ENCODE results near the gene ARHGEF37.
"Not testable (repeated sequence)": the region's sequence is repeated elsewhere in the genome, so short reads cannot be mapped to it uniquely, and the experiment has no call there.

ARHGEF37 gene

GRCh38 chr5:149631506-149631905, 50.2 kb downstream of the ARHGEF37 start:
- no peak for DNase-seq

- no peak for DNase-seq
These were observed 51.3 kb downstream of the ARHGEF37 start for GRCh38 chr5:149632311-149633251.

DNA sequence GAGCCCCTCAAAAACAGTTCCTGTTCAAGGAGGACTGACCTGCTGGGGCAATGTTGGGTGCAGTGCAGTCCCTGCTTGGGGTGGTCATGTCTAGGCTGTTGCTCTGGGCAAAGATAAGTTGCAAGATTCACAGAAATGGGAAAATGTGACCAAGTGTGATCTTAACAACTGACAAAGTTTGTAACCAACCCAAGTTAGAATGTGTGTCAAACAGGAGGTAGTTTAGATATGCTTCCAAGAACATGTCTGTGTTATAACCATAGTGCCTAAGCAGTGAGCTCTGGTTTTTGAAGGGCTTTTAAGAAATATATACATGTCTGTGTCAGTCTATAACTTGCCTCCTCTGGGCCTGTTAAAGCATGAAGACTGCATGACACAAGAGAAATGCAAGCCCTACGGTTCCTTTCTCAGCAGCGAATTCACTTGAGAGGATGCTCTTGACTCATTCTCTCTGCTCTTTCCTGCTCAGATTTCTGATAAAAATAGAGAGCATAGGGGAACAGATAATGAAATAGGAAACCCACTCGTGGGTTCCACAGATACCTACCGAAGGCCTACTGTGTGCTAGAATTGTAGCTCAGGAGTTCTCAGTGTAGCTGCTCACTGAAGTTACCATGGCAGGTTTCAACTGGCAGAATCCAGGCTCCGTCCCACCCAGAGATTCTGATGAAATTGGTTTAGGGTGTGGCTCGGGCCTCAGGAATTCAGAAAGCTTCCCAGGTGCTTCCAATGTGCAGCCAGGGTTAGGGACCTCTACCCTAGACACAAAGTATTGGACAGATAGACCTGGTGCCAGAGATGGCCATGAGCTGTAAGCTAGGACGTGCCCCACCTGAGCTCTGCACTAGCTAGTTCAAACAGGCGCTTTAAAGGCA, 52.4 kb downstream of the ARHGEF37 start:
- no peak for DNase-seq

DNA sequence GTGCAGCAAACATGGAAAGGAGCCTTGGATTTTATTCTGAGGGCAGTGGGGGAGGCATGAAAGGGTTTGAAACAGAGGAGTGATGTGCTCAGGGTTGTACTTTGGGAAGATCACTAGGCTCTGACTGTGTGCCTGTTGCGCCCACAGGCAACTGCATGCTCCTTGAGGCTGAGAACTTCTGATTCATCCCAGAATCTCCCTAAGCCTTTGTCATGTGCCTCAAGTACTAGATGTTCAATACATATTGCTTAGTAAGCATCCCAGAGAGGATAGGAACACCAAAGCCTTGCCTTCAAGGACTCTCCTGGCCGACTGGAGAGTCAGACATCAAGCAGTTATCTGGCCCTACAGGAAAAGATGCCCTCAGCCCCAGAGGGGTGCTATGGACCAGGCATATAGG, 54.1 kb downstream of the ARHGEF37 start:
- DNase-seq, result no peak

- no peak for DNase-seq
These were observed 55.0 kb downstream of the ARHGEF37 start for GRCh38 chr5:149636191-149636860.

- DNase-seq, result peak; percentile 51
These were observed 55.6 kb downstream of the ARHGEF37 start for GRCh38 chr5:149636861-149637246.

DNA sequence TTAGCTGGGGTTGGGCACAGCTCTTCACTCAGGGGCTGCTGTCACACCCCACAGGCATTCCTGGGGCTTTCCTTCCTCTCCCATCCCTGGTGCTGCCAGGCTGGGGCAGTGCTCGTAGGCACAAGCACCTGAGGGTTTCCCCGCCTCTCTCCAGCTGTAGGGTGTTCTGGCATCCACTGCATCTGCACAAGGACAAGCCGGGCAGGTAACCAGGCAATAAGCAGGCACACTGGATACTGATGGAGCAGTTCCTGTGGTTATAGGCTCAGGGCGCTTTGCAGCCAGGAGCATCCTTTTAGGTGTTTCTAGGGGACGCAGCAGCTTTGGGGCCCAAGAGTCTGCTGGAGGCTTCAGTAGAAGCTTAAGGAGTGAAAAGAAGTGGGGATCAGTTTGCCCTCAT, 56.8 kb downstream of the ARHGEF37 start:
- no peak for DNase-seq

DNA sequence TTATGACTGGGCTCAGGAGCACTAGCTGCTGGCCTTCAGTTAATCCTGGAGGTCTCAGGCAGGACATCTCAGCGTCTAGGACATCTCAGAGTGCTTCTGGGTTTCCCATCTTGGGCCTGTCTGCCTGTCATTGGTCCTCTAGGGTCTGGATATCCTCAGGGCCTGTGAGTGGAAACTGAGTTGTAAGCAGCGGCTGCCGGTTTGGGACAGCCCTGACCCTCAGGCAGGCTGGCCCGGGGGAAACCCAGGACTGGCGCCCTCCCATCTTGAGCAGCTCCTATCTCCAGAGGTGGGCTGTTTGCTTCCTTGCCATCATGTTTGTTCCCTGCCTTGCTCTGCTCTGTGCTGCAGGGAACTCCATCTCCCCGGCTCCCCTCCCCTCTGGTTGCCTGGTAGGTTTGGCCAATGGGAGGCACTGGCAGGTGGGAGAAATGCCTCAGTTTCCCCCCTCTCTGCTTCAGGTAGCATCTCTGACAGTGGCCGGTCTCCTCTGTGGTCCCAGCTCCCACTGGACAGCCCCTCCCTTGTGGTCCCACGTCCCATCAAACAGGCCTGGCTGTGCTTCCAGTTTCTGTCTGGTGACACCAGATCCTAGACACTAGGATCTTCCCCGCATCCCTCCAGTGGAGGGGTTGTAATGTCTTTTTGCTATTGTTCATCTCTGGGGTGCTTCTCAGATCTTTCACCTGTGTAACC, 57.4 kb downstream of the ARHGEF37 start:
- no peak for DNase-seq

DNA sequence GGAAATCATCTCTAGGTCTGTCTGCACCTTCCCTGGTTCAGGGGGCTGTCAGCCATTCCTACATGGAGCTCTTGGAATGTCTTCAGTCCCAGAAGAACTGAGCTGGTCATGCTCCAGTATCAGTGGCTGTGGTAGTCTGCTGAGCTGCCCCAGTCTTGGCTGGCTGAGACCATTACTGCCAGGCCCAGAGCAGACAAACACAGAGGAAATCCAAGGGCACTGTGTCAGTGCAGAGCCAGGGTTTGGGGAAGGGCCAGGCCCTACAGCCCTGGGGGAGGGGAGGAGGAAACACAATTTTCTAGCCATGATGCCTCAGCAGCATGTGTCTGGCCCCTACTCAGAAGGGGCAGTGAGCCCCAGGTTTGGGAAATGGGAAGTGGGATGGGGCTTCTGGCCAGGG, 58.4 kb downstream of the ARHGEF37 start:
- no peak for DNase-seq

- DNase-seq, result no peak
These were observed 59.2 kb downstream of the ARHGEF37 start for GRCh38 chr5:149640350-149640999.

GRCh38 chr5:149641000-149641576, 59.8 kb downstream of the ARHGEF37 start:
- no peak for DNase-seq

DNA sequence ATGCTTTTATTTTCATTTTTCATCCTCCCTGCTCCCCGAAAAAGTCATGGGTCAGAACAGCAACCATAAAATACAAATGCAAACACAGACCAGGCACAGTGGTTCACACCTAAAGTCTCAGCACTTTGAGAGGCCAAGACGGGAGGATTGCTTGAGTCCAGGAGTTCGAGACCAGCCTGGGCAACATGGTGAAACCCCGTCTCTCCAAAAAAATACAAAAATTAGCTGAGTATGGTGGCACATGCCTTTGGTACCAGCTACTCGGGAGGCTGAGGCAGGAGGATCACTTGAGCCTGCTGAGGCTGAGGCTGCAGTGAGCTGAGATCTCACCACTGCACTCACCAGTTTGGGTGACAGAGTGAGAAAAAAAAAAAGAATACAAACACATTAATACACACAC, 60.3 kb downstream of the ARHGEF37 start:
- no peak for DNase-seq

DNA sequence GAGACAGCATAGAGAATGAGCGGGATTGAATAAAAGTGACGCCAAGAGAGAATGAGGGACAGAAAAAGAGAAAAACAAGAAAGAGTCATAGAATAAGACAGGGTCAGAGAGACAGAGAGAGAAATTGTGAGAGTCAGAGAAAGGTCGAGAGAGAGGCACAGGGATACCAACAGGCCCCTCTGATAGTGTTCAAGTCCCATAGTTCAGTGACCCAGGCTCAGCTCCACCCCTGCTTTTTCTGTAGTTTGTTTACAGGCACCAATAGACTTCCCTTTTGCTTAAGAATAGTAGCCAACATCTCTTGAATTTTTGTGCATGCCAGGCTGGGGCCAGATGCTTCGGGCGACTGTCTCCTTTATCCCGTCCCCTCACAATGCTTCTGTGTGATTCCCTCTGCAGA, 62.5 kb downstream of the ARHGEF37 start:
- DNase-seq, result no peak

DNA sequence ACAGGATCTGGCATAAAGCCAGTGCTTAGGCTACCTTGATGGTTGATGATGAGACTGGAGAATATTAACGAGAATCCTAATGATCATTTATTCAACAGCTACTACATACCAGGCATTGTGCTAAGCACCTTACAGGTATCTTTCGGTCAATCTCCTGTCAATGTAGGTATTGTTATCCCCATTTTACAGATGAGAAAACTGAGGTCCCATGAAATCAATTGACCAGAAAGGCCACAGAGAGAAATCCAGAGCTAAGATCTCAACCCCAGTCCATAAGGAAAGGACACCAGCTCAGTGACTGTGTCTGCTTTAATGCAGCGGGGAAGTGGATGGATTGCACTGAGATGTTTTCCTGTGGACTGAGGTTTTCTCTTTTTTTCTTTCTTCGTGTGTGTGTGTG, 63.3 kb downstream of the ARHGEF37 start:
- no peak for DNase-seq

DNA sequence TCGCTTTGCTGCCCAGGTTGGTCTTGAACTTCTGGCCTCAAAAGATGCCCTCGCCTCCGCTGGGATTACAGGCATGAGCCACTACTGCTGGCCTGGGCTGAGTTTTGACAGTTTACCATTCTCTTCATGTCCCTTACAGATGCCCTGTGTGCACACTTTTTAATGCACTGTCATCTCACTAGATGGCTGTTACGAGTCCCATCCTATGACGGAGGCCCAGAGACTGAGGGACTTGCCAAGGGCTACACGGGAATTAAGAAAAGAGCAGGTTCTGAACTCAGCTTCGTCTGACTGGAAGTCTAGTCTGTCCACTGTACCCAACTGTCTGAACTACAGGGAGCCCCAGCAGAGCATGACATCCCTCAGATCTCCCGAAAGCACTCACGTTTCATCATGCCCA, 63.9 kb downstream of the ARHGEF37 start:
- no peak for DNase-seq

DNA sequence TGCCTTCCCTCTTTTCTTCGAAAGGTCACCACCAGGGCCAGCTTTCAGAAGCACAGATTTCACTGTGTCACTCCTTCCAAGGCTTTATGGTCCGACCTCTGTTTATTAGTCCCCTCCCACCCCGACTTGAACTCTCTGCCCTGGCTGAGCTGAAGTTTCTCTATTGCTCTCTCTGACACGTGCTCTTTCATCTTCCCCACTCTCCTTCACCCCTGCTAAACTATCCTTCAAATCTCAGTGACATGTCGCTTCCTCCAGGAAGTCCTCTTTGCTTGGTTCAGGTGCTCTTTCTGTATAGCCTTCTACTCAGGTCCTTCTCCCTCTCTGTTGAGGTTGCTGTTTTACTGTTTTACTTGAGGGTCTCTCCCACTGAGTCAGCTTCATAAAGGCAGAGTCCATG, 64.4 kb downstream of the ARHGEF37 start:
- no peak for DNase-seq

- DNase-seq, result no peak
These were observed 65.3 kb downstream of the ARHGEF37 start for GRCh38 chr5:149646564-149646963.

DNA sequence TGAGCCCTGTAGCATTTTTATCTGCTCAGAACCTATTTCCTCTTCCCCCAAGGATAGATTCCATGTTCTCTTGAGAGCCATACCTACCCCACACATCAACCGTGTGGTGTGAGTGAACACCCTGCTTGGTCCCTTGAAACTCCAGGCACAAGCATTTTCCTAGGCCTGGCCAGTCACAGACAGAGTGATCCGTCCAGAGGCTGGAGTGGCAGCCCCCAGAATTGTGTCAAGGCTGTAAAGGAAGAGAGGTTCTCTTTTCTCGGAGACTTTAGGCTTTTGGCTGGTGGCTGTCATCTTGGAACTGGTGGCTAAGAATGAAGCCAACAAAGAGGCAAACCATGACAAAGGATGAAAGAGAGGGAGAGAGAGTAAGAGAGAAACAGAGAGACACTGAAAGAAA, 66.0 kb downstream of the ARHGEF37 start:
- no peak for DNase-seq

- not testable (repeated sequence) for DNase-seq
These were observed 67.4 kb downstream of the ARHGEF37 start for GRCh38 chr5:149648464-149649393.

- DNase-seq, result not testable (repeated sequence)
These were observed 68.4 kb downstream of the ARHGEF37 start for GRCh38 chr5:149649730-149650129.

DNA sequence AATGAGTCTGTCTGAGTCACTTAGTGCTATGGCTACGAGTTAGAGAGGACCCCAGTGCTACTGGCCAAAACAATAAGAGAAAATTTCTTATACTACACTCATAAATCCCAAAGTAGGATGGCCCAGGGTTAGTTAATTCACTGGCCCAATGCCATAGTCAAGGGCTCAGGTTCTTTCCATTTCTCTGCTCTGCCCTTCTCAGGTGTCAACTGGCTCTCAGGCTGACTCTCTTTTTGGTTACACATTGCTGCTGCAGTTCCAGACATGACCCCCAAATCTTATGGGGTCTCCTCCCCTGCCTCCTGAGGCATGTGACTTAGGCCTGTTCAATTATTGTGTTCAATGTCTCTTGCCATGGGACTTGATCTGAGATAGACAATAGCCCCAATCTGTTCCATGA, 70.4 kb downstream of the ARHGEF37 start:
- DNase-seq, result no peak

Data from CD4-positive, alpha-beta T cell treated with Interleukin-4 for 4 hours (primary cell).